TTC549 (cell line): ENCODE results near the gene ZBTB47.

ENCODE experiments used
- FAIRE-seq: peaks from 2 replicates; lab custom pipeline; 2012; peaks lifted over from hg19 to GRCh38; lab: Jason Lieb, UNC

Gene ZBTB47

DNA sequence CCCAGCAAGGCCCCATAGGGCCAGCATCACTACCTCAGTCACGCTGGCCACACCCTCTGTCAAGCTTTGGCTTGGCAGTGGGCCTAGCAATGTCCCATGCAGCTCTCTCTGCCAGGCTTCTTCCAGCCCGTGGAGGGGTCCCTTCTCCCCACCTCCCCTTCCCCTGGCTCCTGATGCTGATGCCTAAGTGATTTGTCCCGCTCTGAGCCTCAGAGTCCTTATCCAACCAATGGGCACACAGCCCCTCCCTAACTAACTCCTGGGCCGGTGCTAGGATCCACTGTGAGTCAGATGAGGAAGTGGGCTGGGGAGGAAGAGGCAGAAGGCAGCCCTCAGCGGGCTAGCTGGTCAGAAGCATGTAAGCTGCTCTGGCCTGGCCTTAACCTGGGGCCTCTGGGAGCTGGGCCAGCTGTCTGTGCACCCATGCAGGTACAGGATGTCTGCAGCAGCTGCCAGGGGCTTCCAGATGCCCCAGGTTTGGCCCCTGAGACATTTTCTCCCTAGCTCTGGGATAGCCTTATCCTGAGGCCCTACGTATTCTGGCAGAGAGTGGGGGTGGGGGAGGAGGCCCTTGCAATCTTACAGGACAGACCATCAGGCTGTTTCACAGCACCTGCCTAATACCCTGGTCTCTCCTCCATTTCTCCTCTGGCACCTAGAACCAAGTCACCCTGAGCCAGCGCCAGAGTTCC lies 740 bp upstream of the ZBTB47 start:
- FAIRE-seq: no peak

DNA sequence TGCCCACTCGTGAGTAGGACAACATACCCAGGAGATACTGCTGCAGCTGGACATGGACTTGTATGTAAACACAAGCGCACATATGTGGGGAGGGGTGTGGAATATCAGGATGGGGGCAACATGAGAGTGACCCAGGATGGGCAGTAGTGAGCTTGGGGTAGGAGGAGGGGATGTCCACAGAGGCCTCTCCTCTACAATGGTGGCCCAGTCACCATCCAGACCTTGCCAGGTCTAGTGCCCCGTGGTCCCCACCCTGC lies 266 bp upstream of the ZBTB47 start:
- FAIRE-seq: no peak

- FAIRE-seq: no peak
Observed at GRCh38 chr3:42654331-42655201, 1.1 kb downstream of the ZBTB47 start.

DNA sequence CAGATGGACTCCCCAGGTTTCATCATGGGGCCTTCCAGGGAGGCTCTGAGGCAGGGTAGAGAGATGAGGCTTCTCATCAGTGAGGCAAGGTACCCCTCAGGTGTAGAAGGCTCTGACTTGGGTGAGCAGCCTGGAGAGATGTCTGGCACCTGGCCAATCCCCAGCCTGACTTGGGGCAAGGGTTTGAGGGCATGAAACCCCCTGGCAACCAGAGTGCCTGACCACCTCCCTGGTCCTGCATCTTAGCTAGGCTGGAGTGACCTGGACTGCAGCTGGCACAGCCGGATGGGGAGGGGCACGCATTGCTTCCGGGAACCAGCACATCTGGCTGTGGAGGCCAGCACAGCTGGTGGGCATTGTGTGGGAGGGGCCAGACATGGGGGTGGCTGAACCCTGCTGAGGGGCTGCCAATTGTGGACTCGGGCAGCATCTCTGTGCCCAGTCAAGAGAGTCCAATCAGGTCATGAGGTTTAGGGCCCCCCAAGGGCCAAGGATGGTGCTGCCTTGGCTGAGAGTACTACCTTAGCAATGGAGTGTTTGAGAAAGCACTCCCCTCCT lies 1.9 kb downstream of the ZBTB47 start:
- no peak for FAIRE-seq

DNA sequence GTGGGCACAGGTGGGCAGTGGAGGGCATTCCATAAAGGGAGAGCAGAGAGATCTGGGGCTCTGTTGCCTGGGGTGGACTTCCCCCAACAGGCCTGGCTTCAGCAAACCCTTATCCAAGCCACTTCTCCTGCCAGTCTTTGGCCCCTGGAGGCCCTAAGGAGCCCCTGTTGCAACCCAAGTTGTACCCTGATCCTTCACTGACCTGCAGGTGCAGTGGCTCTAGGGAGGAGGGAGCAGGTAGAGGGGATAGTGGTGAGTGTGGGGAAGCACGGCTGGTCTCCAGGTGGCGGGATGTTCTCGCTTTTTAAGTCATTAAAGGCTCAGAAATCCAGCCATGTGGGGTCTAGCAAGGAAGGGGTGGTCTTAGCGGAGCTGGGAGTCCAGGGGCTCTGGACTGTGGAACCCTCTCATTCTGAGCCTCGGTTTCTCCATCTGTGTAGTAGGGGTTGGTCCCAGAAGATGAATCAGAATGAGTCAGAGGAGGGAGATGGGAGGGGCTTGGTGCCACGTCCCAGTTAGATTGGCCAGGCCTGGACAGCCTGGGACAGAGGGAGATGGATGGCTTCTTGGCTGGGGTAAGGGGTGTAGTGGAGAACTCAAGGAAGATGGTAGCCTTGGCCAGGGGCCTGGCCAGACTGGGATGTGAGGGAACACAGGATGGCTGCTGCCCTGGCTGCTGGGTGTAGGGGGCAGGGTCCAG lies 2.6 kb downstream of the ZBTB47 start:
- no peak for FAIRE-seq

- no peak for FAIRE-seq
Observed at GRCh38 chr3:42656680-42657610, 3.4 kb downstream of the ZBTB47 start.

DNA sequence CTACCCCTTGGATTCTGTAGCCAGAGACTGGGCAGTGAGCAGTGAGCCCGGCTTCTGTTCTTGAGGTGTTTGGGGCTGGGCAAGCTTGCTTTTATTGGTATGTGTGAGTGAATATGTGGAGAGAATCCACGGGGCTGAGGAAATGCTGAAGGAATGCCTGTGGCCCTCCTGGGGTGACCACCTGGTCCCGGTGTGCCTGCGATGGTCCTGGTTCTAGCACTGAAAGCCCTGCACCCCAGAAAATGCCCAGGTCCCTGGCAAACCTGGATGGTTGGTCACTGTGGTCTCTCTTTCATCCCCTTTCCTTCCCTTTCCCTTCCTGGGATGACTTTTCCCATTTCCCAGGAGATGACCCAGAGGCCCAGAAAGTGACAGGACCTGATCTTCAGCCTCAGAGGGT lies 4.2 kb downstream of the ZBTB47 start:
- FAIRE-seq: no peak

- no peak for FAIRE-seq
Observed at GRCh38 chr3:42658091-42658770, 4.7 kb downstream of the ZBTB47 start.

DNA sequence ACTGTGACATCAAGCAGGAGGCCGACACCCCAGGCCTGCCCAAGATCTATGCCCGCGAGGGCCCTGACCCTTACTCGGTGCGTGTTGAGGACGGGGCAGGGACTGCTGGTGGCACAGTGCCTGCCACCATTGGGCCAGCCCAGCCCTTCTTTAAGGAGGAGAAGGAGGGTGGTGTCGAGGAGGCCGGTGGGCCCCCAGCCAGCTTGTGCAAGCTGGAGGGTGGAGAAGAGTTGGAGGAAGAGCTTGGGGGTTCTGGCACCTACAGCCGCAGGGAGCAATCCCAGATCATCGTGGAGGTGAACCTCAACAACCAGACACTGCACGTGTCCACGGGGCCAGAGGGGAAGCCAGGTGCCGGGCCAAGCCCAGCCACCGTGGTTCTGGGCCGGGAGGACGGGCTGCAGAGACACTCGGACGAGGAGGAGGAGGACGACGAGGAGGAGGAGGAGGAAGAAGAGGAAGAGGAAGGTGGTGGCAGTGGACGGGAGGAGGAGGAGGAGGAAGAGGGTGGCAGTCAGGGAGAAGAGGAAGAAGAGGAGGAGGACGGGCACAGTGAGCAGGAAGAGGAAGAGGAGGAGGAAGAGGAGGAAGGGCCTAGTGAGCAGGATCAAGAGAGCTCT lies 5.4 kb downstream of the ZBTB47 start:
- no peak for FAIRE-seq

DNA sequence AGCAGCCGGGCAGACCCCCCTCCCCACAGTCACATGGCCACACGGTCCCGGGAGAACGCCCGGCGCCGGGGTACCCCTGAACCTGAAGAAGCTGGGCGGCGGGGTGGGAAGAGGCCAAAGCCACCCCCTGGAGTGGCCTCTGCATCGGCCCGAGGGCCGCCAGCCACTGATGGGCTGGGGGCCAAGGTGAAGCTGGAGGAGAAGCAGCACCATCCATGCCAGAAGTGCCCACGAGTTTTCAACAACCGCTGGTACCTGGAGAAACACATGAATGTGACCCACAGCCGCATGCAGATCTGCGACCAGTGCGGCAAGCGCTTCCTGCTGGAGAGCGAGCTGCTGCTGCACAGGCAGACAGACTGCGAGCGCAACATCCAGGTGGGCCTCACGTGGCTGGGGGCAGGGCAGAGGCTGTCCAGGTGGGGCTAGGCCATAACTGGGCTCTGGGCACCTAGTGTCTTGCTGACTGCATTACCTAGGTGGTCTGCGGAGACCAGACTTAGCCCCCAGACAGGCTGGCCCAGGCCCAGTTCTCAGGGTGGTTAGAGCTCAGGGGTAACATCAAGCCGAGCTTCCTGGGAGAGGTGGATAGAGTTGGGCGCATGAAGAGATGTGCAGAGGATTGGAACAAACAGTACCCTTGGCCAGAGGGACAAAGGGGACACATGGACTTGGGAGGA lies 6.1 kb downstream of the ZBTB47 start:
- FAIRE-seq: no peak

GRCh38 chr3:42660131-42660715 lies 6.7 kb downstream of the ZBTB47 start:
- FAIRE-seq: no peak

DNA sequence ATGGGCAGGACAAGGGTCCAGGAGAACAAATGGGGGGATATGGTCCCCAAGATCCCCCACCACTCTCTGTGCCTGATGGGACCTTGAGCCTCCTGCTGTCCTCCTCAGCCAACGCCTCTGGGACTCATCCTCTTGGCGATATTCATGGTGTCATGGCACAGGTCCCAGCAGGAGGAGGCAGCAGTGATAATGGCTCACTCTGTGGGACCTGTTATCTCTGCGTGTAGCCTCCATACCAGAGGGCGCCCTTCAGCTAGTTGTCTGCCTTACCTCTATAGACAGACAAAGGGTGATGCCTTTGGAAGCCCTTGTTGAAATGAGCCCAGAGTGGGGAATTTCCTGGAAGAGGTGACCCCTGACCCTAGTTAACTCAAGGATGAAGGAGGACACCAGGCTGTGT lies 7.4 kb downstream of the ZBTB47 start:
- no peak for FAIRE-seq

DNA sequence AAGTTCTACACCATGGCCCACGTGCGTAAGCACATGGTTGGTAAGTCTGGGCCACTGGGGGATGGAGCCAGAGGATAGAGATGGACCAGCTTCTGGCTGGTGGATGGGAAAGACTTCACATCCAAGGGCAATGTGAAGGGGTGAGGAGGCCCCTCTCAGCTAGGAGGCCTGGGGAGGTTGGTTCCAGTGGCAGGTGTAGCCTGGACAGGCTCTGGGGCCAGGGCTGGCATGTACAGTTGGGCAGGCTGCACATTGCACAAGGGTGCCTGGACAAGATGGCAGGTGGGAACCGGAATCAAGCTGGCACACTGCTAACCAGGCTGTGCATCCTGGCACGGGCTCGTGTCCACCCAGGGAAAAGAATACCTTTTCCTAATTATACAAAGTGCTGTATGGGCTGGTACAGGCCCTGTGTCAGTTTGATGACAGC lies 8.1 kb downstream of the ZBTB47 start:
- no peak for FAIRE-seq

- no peak for FAIRE-seq
Observed at GRCh38 chr3:42662037-42662812, 8.7 kb downstream of the ZBTB47 start.

DNA sequence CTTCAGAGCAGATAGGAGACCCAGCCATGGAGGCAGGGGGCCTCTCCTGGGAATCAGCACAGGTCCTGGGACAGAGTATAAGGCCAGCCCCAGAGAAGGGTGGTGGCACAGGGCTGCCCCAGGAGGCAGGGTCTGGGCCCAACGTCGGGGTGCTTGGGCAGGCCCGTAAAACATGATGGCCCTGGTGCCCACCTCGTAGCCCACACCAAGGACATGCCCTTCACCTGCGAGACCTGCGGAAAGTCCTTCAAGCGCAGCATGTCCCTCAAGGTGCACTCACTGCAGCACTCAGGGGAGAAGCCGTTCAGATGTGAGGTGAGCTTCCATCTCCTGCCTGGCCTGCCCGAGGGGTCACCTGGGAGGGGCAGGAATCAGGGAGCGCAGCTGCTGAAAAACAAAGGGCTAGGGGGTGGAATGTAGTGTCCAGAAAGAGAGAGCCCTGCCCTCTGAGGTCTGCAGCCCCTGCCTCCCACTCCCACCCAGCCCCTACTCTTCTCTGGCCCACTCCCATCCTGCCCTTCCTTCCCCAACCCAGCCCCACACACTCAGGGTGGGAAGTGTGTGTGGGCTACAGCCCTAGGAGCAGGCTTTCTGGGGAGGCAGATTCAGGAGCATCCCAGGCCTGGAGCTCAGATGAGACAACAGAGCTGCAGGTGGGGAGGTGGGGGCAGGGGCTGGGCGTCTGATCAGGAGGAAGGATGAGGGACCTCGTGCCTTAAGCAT lies 9.5 kb downstream of the ZBTB47 start:
- FAIRE-seq: no peak

DNA sequence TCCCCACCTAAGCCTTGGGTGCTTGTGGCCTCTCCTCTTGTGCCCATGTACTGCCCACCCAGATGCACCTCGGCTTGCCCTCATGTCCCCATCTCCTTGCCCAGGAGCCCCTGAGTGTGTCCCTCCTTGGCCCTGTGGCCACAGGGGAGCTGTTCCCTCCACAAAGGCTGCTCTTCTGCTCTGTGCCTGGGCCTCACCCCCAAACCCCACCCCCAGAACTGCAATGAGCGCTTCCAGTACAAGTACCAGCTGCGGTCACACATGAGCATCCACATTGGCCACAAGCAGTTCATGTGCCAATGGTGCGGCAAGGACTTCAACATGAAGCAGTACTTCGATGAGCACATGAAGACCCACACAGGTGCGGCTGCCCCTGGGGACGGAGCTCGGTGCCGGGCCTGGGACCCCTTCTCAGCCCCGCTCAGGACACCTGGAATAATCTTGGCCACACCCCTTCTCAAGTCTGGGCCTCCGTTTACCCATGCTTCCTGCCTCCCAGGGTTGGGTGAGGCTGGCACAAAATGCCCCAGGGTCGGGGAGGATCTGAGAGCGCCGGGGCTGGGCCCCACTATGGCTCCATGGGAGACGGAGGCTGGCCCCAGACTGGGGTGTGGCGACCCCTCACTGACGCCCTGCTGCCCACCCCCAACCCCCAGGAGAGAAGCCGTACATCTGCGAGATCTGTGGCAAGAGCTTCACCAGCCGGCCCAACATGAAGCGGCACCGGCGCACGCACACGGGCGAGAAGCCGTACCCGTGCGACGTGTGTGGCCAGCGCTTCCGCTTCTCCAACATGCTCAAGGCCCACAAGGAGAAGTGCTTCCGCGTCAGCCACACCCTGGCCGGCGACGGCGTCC lies 10.3 kb downstream of the ZBTB47 start:
- FAIRE-seq: no peak

DNA sequence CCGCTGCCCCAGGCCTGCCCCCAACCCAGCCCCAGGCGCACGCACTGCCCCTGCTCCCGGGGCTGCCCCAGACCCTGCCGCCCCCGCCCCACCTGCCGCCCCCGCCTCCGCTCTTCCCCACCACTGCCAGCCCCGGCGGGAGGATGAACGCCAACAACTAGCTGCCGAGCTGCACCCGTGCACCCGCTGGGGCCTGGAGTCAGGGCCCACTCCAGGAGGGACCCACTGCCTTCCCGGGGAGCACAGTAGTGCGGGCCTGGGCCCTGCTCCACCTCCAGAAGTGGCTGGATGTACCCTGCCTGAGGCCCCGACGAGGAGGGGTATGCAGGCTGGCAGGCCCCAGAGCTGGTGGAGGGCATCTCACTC lies 10.9 kb downstream of the ZBTB47 start:
- FAIRE-seq: no peak
